HCT116 (cell line): ENCODE results near the gene HPCA. TPM values are rescaled to one million over a fixed set of nuclear protein-coding genes. Genes with fewer than 3 reads are reported as not detected.

Experiments used
- ATAC-seq: fragments of 200-7000 bp; cut with Tn5 transposase; 2 replicates; pipeline ENCODE4 v1.9.1; 2020; ENCODE audit warnings: mild to moderate bottlenecking, moderate library complexity
- BruUV-seq: library from RNA; stranded (reverse); fragments of 400-500 nt; replicated peaks from 2 replicates; lab custom pipeline; 2021; lab: Mats Ljungman, UMichigan
- CTCF ChIA-PET: fragments of 300-600 bp; sonication (Branson Sonifier 250); formaldehyde crosslinking; loops from one replicate; lab custom pipeline; 2021; ENCODE audit warnings: antibody characterized with exemption; lab: Charles Lee
- POLR2A ChIA-PET: fragments of 300-600, 350-600 bp; sonication (Branson Sonifier 250); formaldehyde crosslinking; loops from one replicate; lab custom pipeline; 2021; ENCODE audit warnings: antibody characterized with exemption; lab: Charles Lee
- RAD21 ChIA-PET, 2 experiments: fragments of 300-600 bp; sonication (Branson Sonifier 250); formaldehyde crosslinking; loops; one replicate each; lab custom pipeline; 2023; ENCODE audit warnings: low total read pairs in 2 of 2; ENCODE audit not compliant: uncharacterized antibody in 2 of 2, unreplicated experiment in 2 of 2, low non-redundant PET in 1 of 2; lab: Charles Lee
- DNase-seq: peaks from one replicate; pipeline ENCODE4 v3.0.0-alpha.2; 2010; ENCODE audit warnings: low read depth, low spot score
- H2AFZ ChIP-seq: fragments of 200-600 bp; shearing (Covaris generic), sonication (generic); 2 replicates; pipeline ENCODE4 v1.6.1; 2017; ENCODE audit warnings: low read depth, mixed run types, mixed read lengths, antibody characterized with exemption, low read length; ENCODE audit not compliant: poor library complexity, severe bottlenecking
- H3K27ac ChIP-seq: 2 replicates; pipeline ENCODE4 v1.5.1; 2012; ENCODE audit warnings: low read depth, low read length
- H3K27me3 ChIP-seq: fragments of 200-600 bp; sonication (generic); 2 replicates; pipeline ENCODE4 v1.6.1; 2016; ENCODE audit warnings: mixed run types, low read length, mixed read lengths; ENCODE audit not compliant: insufficient read depth
- H3K36me3 ChIP-seq, 2 experiments: fragments of 200-500 bp in 1 of 2; fragments of 200-600 bp in 1 of 2; sonication (Bioruptor generic) in 1 of 2; sonication (generic) in 1 of 2; 2 replicates each; pipeline versions ENCODE4 v1.5.1 to v1.6.1; 2014 to 2016; ENCODE audit warnings: low read length in 2 of 2, inconsistent platforms in 1 of 2, mixed read lengths in 1 of 2, mixed run types in 1 of 2; ENCODE audit not compliant: insufficient read depth in 2 of 2, control insufficient read depth in 1 of 2
- H3K4me1 ChIP-seq, 2 experiments: fragments of 200-600 bp in 1 of 2; sonication (generic) in 1 of 2; 2 replicates each; pipeline versions ENCODE4 v1.5.1 to v1.6.1; 2012 to 2017; ENCODE audit warnings: low read length in 2 of 2, inconsistent platforms in 1 of 2, mild to moderate bottlenecking in 1 of 2, mixed read lengths in 1 of 2, mixed run types in 1 of 2, moderate library complexity in 1 of 2; ENCODE audit not compliant: insufficient read depth in 2 of 2, control insufficient read depth in 1 of 2
- H3K4me2 ChIP-seq: fragments of 200-600 bp; sonication (generic); 2 replicates; pipeline ENCODE4 v1.6.1; 2017; ENCODE audit warnings: mixed run types, low read length, mixed read lengths
- H3K4me3 ChIP-seq, 2 experiments: fragments of 200-600 bp in 1 of 2; sonication (generic) in 1 of 2; replicated peaks in 1 of 2; 2 replicates each; pipeline ENCODE4 v1.5.1; 2011 to 2016; ENCODE audit warnings: low read length in 2 of 2, control low read depth in 1 of 2, low read depth in 1 of 2, mild to moderate bottlenecking in 1 of 2, mixed read lengths in 1 of 2, mixed run types in 1 of 2
- H3K79me2 ChIP-seq: fragments of 200-600 bp; sonication (generic); 2 replicates; pipeline ENCODE4 v1.6.1; 2017; ENCODE audit warnings: mild to moderate bottlenecking, mixed run types, low read length, moderate library complexity, mixed read lengths; ENCODE audit not compliant: insufficient read depth
- H3K9ac ChIP-seq: fragments of 200-600 bp; sonication (generic); 2 replicates; pipeline ENCODE4 v1.6.1; 2016; ENCODE audit warnings: low read length, mixed read lengths
- H3K9me2 ChIP-seq: fragments of 200-600 bp; sonication (generic), shearing (Covaris generic); 2 replicates; pipeline ENCODE4 v1.6.1; 2017; ENCODE audit warnings: mixed run types, mild to moderate bottlenecking, moderate library complexity; ENCODE audit not compliant: insufficient read depth
- H3K9me3 ChIP-seq, 2 experiments: fragments of 200-500 bp in 1 of 2; fragments of 200-600 bp in 1 of 2; sonication (Bioruptor generic) in 1 of 2; sonication (generic) in 1 of 2; 2 replicates each; pipeline ENCODE4 v1.6.1; 2014 to 2017; ENCODE audit warnings: low read length in 2 of 2, mixed read lengths in 2 of 2, inconsistent platforms in 1 of 2, low read depth in 1 of 2, mild to moderate bottlenecking in 1 of 2, mixed run types in 1 of 2, moderate library complexity in 1 of 2; ENCODE audit not compliant: control insufficient read depth in 1 of 2, insufficient read depth in 1 of 2
- H4K20me1 ChIP-seq: fragments of 200-600 bp; sonication (generic), shearing (Covaris generic); 2 replicates; pipeline ENCODE4 v1.6.1; 2017; ENCODE audit warnings: mixed run types, mild to moderate bottlenecking, moderate library complexity; ENCODE audit not compliant: insufficient read depth
- CBX3 ChIP-seq: IDR thresholded peaks from 2 replicates; pipeline ENCODE4 v1.6.1; 2012; ENCODE audit warnings: low read depth
- EZH2phosphoT487 ChIP-seq: fragments of 200-600 bp; IDR thresholded peaks from 2 replicates; pipeline ENCODE4 v1.6.1; 2018; ENCODE audit warnings: antibody characterized with exemption, borderline replicate concordance
- REST ChIP-seq: IDR thresholded peaks from 2 replicates; pipeline ENCODE4 v1.6.1; 2012; ENCODE audit warnings: low read depth
- ZBTB33 ChIP-seq: IDR thresholded peaks from 2 replicates; pipeline ENCODE4 v1.6.1; 2011; ENCODE audit warnings: mild to moderate bottlenecking, low read length, moderate library complexity; ENCODE audit not compliant: insufficient replicate concordance; ENCODE audit errors: extremely low read depth
- intact Hi-C: fragments of 100-400 bp; cut with micrococcal nuclease; formaldehyde crosslinking; loops from 2 replicates; pipeline ENCODE4 v1.10.0; 2022
- total RNA-seq: library from RNA; stranded (reverse); gene quantifications from one replicate; pipeline ENCODE4 v1.2.1, GENCODE V29; 2021; ENCODE audit not compliant: unreplicated experiment

Gene HPCA
- total RNA-seq, 1 experiment from 2014 or later: 0.15 TPM

GRCh38 chr1:32861904-32862695 lies 24.2 kb upstream of the HPCA start:
- CTCF ChIA-PET: no interaction called here
- BruUV-seq: no TSS peak

More at GRCh38 chr1:32861904-32862695, 24.2 kb upstream of the HPCA start:
- Histone ChIP-seq H3K27ac (no peak overlapping the region), H3K79me2 (no peaks in the 10 kb centered on the region), H3K36me3 (0 out of 4 replicates have a peak, but pooled peaks cover 0 to under 1% of the 10 kb centered on the region in 2 experiments), H3K9me2 (no peaks in the 10 kb centered on the region), H3K4me1 (no peaks in the 10 kb centered on the region), H3K4me2 (no peak overlapping the region), H4K20me1 (no peaks in the 10 kb centered on the region), H3K4me3 (no peak overlapping the region), H2AFZ (no peak overlapping the region), H3K9me3 (no peaks in the 10 kb centered on the region), H3K27me3 (no peaks in the 10 kb centered on the region), H3K9ac (no peak overlapping the region)
- intact Hi-C loops: no loop called here
- DNase-seq: no peak
- ChIA-PET POLR2A (no interaction called here), RAD21 (no interaction called here)
- ATAC-seq: no peak
- no peak for TF ChIP-seq EZH2phosphoT487
- TF ChIP-seq REST: no peak
- TF ChIP-seq ZBTB33: no peak
- no peak for TF ChIP-seq CBX3
